Cardiac ventricle fibroblast (primary cell): Measurements from ENCODE around the gene TNFRSF6B. TPM values are rescaled to one million over a fixed set of nuclear protein-coding genes. Genes with fewer than 3 reads are reported as not detected.

ENCODE experiments used
- total RNA-seq: library from RNA; depleted of rRNA; stranded (reverse); fragments of >200 nt; gene quantifications from 2 replicates; pipeline ENCODE4 v1.2.3, GENCODE V29; 2015

The TNFRSF6B gene
- 2.5 and 3.1 TPM in 2 replicates for total RNA-seq

DNA sequence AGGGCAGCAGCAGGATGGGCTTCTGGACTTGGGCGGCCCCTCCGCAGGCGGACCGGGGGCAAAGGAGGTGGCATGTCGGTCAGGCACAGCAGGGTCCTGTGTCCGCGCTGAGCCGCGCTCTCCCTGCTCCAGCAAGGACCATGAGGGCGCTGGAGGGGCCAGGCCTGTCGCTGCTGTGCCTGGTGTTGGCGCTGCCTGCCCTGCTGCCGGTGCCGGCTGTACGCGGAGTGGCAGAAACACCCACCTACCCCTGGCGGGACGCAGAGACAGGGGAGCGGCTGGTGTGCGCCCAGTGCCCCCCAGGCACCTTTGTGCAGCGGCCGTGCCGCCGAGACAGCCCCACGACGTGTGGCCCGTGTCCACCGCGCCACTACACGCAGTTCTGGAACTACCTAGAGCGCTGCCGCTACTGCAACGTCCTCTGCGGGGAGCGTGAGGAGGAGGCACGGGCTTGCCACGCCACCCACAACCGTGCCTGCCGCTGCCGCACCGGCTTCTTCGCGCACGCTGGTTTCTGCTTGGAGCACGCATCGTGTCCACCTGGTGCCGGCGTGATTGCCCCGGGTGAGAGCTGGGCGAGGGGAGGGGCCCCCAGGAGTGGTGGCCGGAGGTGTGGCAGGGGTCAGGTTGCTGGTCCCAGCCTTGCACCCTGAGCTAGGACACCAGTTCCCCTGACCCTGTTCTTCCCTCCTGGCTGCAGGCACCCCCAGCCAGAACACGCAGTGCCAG lies at the start of gene TNFRSF6B:
Gene TNFRSF6B, plus strand, starts transcription at position 25 of the 729 bp plus-strand sequence. Its CDS starts 116 bp downstream, at position 141.

GRCh38 chr20:63653041-63653973 lies 43.1 kb upstream of the TNFRSF6B start, which contains the start of gene STMN3:
Gene STMN3 (minus strand): TSS chr20:63653424. CDS start chr20:63653345, 79 bp downstream.

DNA sequence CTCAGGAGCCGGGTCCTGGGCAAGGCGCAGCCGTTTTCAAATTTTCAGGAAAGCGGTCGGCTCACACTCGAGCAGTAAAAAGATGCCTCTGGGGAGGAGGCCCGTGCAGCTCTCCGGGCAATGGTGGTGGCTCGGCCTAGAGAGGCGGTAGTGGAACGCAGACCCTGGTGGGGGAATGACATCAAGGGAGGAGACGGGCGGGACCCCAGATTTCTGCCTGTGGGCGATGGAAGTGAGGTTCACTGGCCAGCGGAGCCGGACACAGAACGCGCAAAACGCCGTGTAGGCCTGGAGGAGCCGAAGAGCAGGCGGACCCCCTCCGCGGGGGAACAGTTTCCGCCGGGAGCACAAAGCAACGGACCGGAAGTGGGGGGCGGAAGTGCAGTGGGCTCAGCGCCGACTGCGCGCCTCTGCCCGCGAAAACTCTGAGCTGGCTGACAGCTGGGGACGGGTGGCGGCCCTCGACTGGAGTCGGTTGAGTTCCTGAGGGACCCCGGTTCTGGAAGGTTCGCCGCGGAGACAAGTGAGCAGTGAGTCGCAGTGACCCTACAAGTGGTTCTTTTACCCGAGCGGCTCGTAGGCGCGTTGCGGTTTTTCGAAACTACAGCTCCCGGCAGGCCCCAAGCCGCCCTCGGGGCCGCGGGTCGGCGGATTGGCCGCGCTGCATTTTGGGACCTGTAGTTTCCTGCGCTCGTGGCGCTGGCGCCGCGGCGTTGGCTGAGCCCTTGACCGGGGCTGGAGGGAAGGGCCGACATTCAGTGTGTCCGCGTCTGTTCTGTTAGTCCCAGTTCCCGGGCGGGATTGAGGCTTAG lies 38.3 kb upstream of the TNFRSF6B start, which contains the start of gene RTEL1:
Gene RTEL1, plus strand, starts transcription at position 376 of the 812 bp plus-strand sequence. CDS start 1,091 bp downstream, outside the sequence.

DNA sequence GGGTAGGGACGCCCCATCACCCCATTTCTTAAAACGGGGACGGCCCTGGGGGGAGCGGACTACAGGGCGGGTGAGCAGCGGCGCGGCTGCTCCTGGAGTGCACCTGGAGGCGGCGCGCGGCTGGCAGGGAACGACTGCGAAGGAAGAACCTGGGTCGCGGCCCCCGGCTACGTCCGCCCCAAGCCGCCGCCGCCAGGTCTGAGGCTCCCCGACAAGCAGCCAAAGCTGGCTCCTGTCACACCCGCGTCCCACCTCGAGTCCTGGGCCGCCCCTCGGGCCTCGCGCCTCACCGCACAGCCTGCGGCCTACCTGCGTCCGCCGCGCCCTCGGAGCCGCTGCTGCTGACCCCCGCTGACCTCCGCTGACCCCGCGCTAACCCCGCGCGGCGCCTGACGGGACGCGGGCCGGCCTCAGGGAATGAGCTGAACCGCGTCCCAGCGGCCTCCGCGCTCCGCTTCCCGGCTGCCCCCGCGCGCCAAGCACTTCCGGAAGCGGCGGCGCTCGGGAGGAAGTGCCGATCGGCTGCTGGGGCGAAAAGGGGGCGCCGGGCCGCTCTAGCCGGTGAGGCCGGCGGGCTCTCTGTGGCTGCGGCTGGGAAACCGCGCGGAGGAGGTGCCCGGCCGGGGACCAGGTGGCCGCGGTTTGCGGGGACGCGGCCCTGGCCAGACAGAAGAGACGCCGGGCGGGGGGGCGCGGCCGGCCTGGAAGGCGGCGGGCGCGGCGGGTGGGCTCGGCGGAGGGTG lies 11.3 kb downstream of the TNFRSF6B start, which contains the start of the genes ARFRP1 and ZGPAT:
Gene ARFRP1, minus strand, starts transcription at position 419 of the 743 bp plus-strand sequence. CDS start 885 bp downstream, outside the sequence.
Gene ZGPAT, plus strand, starts transcription at position 482 of the 743 bp plus-strand sequence. CDS start 542 bp downstream, outside the sequence.

GRCh38 chr20:63735859-63736718 lies 39.6 kb downstream of the TNFRSF6B start, which contains the start of gene LIME1:
Gene LIME1 (plus strand): TSS chr20:63736664. CDS start chr20:63737550, 886 bp downstream.

GRCh38 chr20:63739130-63740069 lies 42.9 kb downstream of the TNFRSF6B start, which contains the start of gene SLC2A4RG:
Gene SLC2A4RG (plus strand): TSS chr20:63739776. CDS start chr20:63739913, 137 bp downstream.

Other genes with a start within 250 kb of the TNFRSF6B start
- gene KCNQ2, start 224.0 kb upstream of the TNFRSF6B start, total RNA-seq: not detected in 2 replicates
- gene EEF1A2, start 197.6 kb upstream of the TNFRSF6B start, total RNA-seq: not detected in 2 replicates
- 75.1 and 118 TPM in 2 replicates for gene PPDPF, start 175.9 kb upstream of the TNFRSF6B start, total RNA-seq
- gene PTK6, start 159.3 kb upstream of the TNFRSF6B start, total RNA-seq: 0.15 TPM in 1 of 2 replicates, not detected in the other
- gene SRMS, start 148.9 kb upstream of the TNFRSF6B start, total RNA-seq: not detected in 2 replicates
- 0.05 and 0.12 TPM in 2 replicates for gene FNDC11, start 142.5 kb upstream of the TNFRSF6B start, total RNA-seq
- gene HELZ2, start 122.4 kb upstream of the TNFRSF6B start, total RNA-seq: 25.2 and 44.7 TPM in 2 replicates
- 8.7 and 9.0 TPM in 2 replicates for gene GMEB2, start 69.6 kb upstream of the TNFRSF6B start, total RNA-seq
- gene STMN3, start 43.2 kb upstream of the TNFRSF6B start, total RNA-seq: 41.1 and 41.4 TPM in 2 replicates
- 8.2 and 14.4 TPM in 2 replicates for gene RTEL1, start 38.3 kb upstream of the TNFRSF6B start, total RNA-seq
- gene ARFRP1, start 11.3 kb downstream of the TNFRSF6B start, total RNA-seq: 22.8 and 32.0 TPM in 2 replicates
- 15.8 and 16.9 TPM in 2 replicates for gene ZGPAT, start 11.4 kb downstream of the TNFRSF6B start, total RNA-seq
- 1.1 and 2.9 TPM in 2 replicates for gene LIME1, start 40.0 kb downstream of the TNFRSF6B start, total RNA-seq
- 39.2 and 69.8 TPM in 2 replicates for gene SLC2A4RG, start 43.1 kb downstream of the TNFRSF6B start, total RNA-seq
- gene ZBTB46, start 134.6 kb downstream of the TNFRSF6B start, total RNA-seq: 3.0 and 6.2 TPM in 2 replicates
- gene ABHD16B, start 164.8 kb downstream of the TNFRSF6B start, total RNA-seq: not detected in 2 replicates
- gene TPD52L2, start 168.6 kb downstream of the TNFRSF6B start, total RNA-seq: 92.1 and 109 TPM in 2 replicates
- gene DNAJC5, start 198.5 kb downstream of the TNFRSF6B start, total RNA-seq: 33.3 and 34.3 TPM in 2 replicates